DND-41 (cell line): ENCODE data around the gene MYO1E.

Source experiments
- ATAC-seq: fragments of 200-7000 bp; cut with Tn5 transposase; 3 replicates; pipeline ENCODE4 v1.9.1; 2021; ENCODE audit warnings: low read depth; ENCODE audit not compliant: insufficient read depth
- DNase-seq: peaks from one replicate; pipeline ENCODE4 v3.0.0-alpha.2; 2020
- H2AFZ ChIP-seq: 2 replicates; pipeline ENCODE4 v1.6.0; 2012; ENCODE audit warnings: low read depth, low read length
- H3K27ac ChIP-seq: 2 replicates; pipeline ENCODE4 v1.5.1; 2012; ENCODE audit warnings: low read length, inconsistent platforms
- H3K27me3 ChIP-seq: fragments of 200-600 bp; sonication (generic); 2 replicates; pipeline ENCODE4 v1.6.0; 2012; ENCODE audit warnings: low read length, mild to moderate bottlenecking, inconsistent platforms; ENCODE audit not compliant: insufficient read depth, poor library complexity
- H3K36me3 ChIP-seq: 2 replicates; pipeline ENCODE4 v1.5.1; 2012; ENCODE audit warnings: low read length, inconsistent platforms; ENCODE audit not compliant: insufficient read depth
- H3K4me1 ChIP-seq: 2 replicates; pipeline ENCODE4 v1.5.1; 2012; ENCODE audit warnings: mild to moderate bottlenecking, low read length; ENCODE audit not compliant: insufficient read depth
- H3K4me2 ChIP-seq: 2 replicates; pipeline ENCODE4 v1.6.0; 2012; ENCODE audit warnings: mild to moderate bottlenecking, moderate library complexity, low read length, inconsistent platforms; ENCODE audit not compliant: insufficient read depth
- H3K4me3 ChIP-seq, 2 experiments: fragments of 200-600 bp in 1 of 2; shearing (Covaris generic) in 1 of 2; 2 replicates each; pipeline ENCODE4 v1.5.1; 2012 to 2016; ENCODE audit warnings: inconsistent platforms in 2 of 2, low read length in 2 of 2, mild to moderate bottlenecking in 2 of 2, low read depth in 1 of 2, moderate library complexity in 1 of 2
- H3K79me2 ChIP-seq: 2 replicates; pipeline ENCODE4 v1.6.0; 2012; ENCODE audit warnings: low read length, inconsistent platforms; ENCODE audit not compliant: insufficient read depth
- H3K9ac ChIP-seq: 2 replicates; pipeline ENCODE4 v1.6.0; 2012; ENCODE audit warnings: low read depth, mild to moderate bottlenecking, inconsistent platforms, low read length, moderate library complexity
- H3K9me3 ChIP-seq: 2 replicates; pipeline ENCODE4 v1.5.1; 2012; ENCODE audit warnings: low read length, moderate library complexity, mild to moderate bottlenecking, inconsistent platforms; ENCODE audit not compliant: insufficient read depth, severe bottlenecking
- H4K20me1 ChIP-seq: 2 replicates; pipeline ENCODE4 v1.6.0; 2012; ENCODE audit warnings: low read length; ENCODE audit not compliant: insufficient read depth
- EZH2 ChIP-seq: IDR thresholded peaks from 3 replicates; pipeline ENCODE4 v1.6.1; 2012; ENCODE audit warnings: borderline replicate concordance, low read depth, mild to moderate bottlenecking, moderate library complexity, low read length, inconsistent platforms; ENCODE audit not compliant: severe bottlenecking
- TF ChIP-seq, protein P1 (sequence below): IDR thresholded peaks from 2 replicates; pipeline ENCODE4 v1.5.1; 2012; ENCODE audit warnings: borderline replicate concordance, low read length, moderate library complexity, mild to moderate bottlenecking; ENCODE audit not compliant: poor library complexity, severe bottlenecking; ENCODE audit errors: extremely low read depth

MYO1E gene

DNA sequence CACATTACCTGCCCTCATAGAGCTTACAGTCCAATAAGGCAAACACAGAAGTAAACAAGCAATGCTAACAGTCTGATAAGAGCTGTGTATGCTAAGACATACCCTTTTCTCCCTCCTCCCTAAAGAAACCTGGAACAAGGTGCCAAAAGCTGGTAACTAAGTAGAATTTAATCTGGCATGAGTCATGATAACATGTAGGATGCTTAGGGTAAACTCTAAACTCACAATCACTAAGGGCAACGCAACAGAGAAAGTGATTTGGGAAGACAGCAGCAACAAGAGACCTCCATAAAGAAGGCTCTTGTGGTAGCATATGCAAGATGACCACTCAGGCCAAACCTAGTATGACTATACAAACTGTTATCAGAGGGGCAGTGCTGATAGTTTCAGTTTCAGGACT, 55.5 kb downstream of the MYO1E start:
- Histone ChIP-seq H3K36me3 (no peaks in the 10 kb centered on the region), H3K9me3 (no peaks in the 10 kb centered on the region), H4K20me1 (no peaks in the 10 kb centered on the region), H3K27me3 (no peaks in the 10 kb centered on the region), H3K27ac (no peak overlapping the region), H3K4me3 (no peak overlapping the region), H2AFZ (no peak overlapping the region), H3K79me2 (no peaks in the 10 kb centered on the region), H3K4me1 (no peaks in the 10 kb centered on the region), H3K9ac (no peak overlapping the region), H3K4me2 (no peak overlapping the region)
- DNase-seq, result no peak
- TF ChIP-seq EZH2, result no peak
- TF ChIP-seq, protein P1, sequence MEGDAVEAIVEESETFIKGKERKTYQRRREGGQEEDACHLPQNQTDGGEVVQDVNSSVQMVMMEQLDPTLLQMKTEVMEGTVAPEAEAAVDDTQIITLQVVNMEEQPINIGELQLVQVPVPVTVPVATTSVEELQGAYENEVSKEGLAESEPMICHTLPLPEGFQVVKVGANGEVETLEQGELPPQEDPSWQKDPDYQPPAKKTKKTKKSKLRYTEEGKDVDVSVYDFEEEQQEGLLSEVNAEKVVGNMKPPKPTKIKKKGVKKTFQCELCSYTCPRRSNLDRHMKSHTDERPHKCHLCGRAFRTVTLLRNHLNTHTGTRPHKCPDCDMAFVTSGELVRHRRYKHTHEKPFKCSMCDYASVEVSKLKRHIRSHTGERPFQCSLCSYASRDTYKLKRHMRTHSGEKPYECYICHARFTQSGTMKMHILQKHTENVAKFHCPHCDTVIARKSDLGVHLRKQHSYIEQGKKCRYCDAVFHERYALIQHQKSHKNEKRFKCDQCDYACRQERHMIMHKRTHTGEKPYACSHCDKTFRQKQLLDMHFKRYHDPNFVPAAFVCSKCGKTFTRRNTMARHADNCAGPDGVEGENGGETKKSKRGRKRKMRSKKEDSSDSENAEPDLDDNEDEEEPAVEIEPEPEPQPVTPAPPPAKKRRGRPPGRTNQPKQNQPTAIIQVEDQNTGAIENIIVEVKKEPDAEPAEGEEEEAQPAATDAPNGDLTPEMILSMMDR, result no peak
- ATAC-seq, result no peak

DNA sequence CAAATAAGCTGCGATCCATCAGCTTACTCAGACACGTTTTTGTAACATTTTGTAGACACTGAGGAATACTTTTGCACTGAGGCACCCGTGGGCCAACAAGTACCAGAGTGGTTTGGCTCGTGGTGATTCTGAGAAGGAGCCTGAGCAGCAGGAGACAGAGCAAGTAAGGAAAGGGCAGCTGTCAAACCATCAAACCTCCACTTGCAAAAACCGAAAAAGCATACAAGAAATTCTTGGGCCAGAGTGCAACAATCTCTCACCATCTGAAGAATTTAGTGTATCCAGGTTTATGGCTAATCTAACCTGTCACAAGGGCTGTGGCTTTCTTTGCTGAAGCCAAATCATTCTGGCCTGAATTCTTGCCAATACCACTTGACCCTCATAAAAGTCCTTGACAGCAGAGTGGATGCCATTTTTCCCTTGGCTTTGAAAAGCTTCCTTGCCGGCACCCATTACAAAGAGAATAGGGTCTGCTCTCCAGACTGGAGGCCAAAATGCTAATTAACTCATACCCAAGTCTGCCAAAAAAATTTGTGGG, 56.7 kb downstream of the MYO1E start:
- H3K36me3 ChIP-seq, result no peaks in the 10 kb centered on the region
- H3K9me3 ChIP-seq, result no peaks in the 10 kb centered on the region
- no peak overlapping the region for H3K4me2 ChIP-seq
- H4K20me1 ChIP-seq, result no peaks in the 10 kb centered on the region
- no peak for DNase-seq
- no peaks in the 10 kb centered on the region for H3K79me2 ChIP-seq
- no peak overlapping the region for H2AFZ ChIP-seq
- H3K27me3 ChIP-seq, result no peaks in the 10 kb centered on the region
- TF ChIP-seq, protein P1, result no peak
- TF ChIP-seq EZH2, result no peak
- no peak overlapping the region for H3K27ac ChIP-seq
- no peak for ATAC-seq
- no peak overlapping the region for H3K9ac ChIP-seq
- no peak overlapping the region for H3K4me3 ChIP-seq
- H3K4me1 ChIP-seq, result no peaks in the 10 kb centered on the region

DNA sequence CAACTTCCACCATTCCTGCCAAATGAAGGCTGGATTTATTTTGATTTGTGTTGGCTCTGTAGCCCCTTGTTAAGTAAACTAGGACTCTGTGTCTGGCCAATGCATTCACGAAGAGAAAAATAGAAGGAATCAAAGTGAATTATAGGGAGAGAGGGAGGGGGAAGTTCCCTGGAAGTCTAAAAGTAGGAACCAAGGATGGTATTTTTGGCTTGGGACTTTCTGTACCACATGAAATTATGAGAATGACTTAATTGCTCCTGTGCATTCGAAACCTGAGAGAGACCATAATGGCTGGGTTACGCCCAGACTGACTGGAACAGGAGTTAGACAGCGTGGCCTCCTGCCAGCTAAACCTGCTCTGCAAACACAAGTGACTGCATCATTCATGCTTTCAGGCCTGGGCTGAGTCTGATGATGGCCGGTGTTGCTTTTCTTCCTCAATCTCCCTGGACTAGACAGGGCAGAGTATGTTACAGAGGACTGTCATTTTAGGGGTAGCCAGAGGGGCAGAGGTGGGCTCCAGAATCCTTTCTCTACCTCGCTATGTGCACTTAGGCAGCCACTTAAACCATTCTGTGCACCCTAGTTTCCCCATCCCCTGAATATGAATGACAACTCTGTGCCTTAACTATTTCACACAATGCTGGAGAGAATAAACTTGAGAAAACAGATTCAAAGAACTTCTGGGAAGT, 58.9 kb downstream of the MYO1E start:
- H3K27ac ChIP-seq, result no peak overlapping the region
- H3K9ac ChIP-seq, result no peak overlapping the region
- H3K4me3 ChIP-seq, result no peak overlapping the region
- no peak for ATAC-seq
- no peak overlapping the region for H2AFZ ChIP-seq
- H3K9me3 ChIP-seq, result no peaks in the 10 kb centered on the region
- no peaks in the 10 kb centered on the region for H3K36me3 ChIP-seq
- H3K79me2 ChIP-seq, result no peaks in the 10 kb centered on the region
- H4K20me1 ChIP-seq, result no peaks in the 10 kb centered on the region
- TF ChIP-seq EZH2, result no peak
- TF ChIP-seq, protein P1, result no peak
- H3K4me2 ChIP-seq, result no peak overlapping the region
- peaks cover 3% of the 10 kb centered on the region for H3K27me3 ChIP-seq
- no peak for DNase-seq
- H3K4me1 ChIP-seq, result no peaks in the 10 kb centered on the region
